Panc1 (cell line): ENCODE measurements around the gene SEMA4D.

Source experiments
- CTCF ChIP-seq: fragments of 450-650 bp; IDR thresholded peaks from 2 replicates; pipeline ENCODE4 v1.5.1; 2017; ENCODE audit warnings: mild to moderate bottlenecking
- POLR2AphosphoS5 ChIP-seq: IDR thresholded peaks from 2 replicates; pipeline ENCODE4 v1.6.1; 2012; ENCODE audit warnings: mild to moderate bottlenecking, low read depth, low read length, moderate library complexity
- SIN3A ChIP-seq: IDR thresholded peaks from 2 replicates; pipeline ENCODE4 v1.6.1; 2012; ENCODE audit warnings: low read depth, mild to moderate bottlenecking, low read length, moderate library complexity, borderline replicate concordance; ENCODE audit not compliant: insufficient read depth
- TCF7L2 ChIP-seq: IDR thresholded peaks from 2 replicates; pipeline ENCODE4 v1.6.1; 2011; ENCODE audit warnings: mild to moderate bottlenecking, low read depth, low read length, inconsistent platforms

GRCh38 chr9:89366711-89367110, 131.2 kb downstream of the SEMA4D start:
- TF ChIP-seq TCF7L2 (no peak), CTCF (no peak), SIN3A (no peak), POLR2AphosphoS5 (no peak)
